ENCODE measurements around the gene ATG9B. TPM values are rescaled to one million over a fixed set of nuclear protein-coding genes. Genes with fewer than 3 reads are reported as not detected.
A peak's percentile ranks its signal among the peaks of the same experiment; 100 is the strongest.

Gene ATG9B
- total and polyA plus RNA-seq, 9 of the 15 experiments (the other 6 are each of a cell fraction or from before 2014, with no cell fraction given), result 0.29 to 8.0 (median 2.1) TPM

- TF ChIP-seq PRDM10 (IDR thresholded peaks at IDR 0.05; ENCODE audit: partially characterized antibody), result peak; percentile 74
- TF ChIP-seq RHOXF2B (CRISPR knock-in tag; conservative IDR thresholded peaks at IDR 0.05), result 0 out of 2 replicates have a peak, but pooled peaks have one; percentile 0
- peak; percentile 68; the same call in 1 of the 2 replicates for TF ChIP-seq EP300 (IDR thresholded peaks at IDR 0.05; ENCODE audit: low read length)
- 0 out of 2 replicates have a peak, but pooled peaks have one; percentile 57 for TF ChIP-seq E4F1 (CRISPR knock-in tag; IDR thresholded peaks at IDR 0.05; ENCODE audit: borderline replicate concordance)
- peak; percentile 84 for TF ChIP-seq ZNF766 (CRISPR knock-in tag; conservative IDR thresholded peaks at IDR 0.05)
- peak; percentile 68; the same call in 1 of the 2 replicates for TF ChIP-seq ZSCAN32 (CRISPR knock-in tag; IDR thresholded peaks at IDR 0.05)
These were observed 55.4 kb downstream of the ATG9B start (continued) for GRCh38 chr7:150968734-150969372.
